Measurements from ENCODE around the gene AFAP1L1.

AFAP1L1 gene

DNA sequence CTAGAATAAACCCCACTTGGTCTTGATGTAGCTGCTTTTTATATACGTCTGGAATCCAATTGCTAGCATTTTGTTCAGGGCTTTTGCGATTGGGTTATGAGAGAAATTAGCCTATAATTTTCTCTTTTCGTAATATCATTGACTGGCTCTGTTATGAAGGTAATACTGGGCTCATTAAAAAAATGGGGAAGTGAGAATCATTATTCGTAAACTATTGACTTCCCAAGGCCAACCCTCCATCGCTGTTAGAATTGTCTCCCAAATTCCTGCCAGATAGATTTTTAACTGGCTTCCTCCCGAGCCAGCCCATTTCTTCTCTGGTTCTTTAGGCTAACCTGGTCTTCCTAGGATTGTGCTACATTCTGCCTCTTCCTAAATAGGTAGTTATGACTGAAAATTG lies 37.7 kb downstream of the AFAP1L1 start:
- no peak overlapping the region for H3K9ac ChIP-seq
- no peaks in the 10 kb centered on the region for H3K36me3 ChIP-seq (ENCODE audit: control insufficient read depth, insufficient read depth, low read length)
- no peaks in the 10 kb centered on the region for H3K9me3 ChIP-seq (ENCODE audit: control insufficient read depth, low read length)
- no peak overlapping the region for H2AFZ ChIP-seq
- H3K27me3 ChIP-seq (ENCODE audit: control insufficient read depth, insufficient read depth, low read length): no peaks in the 10 kb centered on the region
- no peak overlapping the region for H3K27ac ChIP-seq
- TF ChIP-seq, protein P1, sequence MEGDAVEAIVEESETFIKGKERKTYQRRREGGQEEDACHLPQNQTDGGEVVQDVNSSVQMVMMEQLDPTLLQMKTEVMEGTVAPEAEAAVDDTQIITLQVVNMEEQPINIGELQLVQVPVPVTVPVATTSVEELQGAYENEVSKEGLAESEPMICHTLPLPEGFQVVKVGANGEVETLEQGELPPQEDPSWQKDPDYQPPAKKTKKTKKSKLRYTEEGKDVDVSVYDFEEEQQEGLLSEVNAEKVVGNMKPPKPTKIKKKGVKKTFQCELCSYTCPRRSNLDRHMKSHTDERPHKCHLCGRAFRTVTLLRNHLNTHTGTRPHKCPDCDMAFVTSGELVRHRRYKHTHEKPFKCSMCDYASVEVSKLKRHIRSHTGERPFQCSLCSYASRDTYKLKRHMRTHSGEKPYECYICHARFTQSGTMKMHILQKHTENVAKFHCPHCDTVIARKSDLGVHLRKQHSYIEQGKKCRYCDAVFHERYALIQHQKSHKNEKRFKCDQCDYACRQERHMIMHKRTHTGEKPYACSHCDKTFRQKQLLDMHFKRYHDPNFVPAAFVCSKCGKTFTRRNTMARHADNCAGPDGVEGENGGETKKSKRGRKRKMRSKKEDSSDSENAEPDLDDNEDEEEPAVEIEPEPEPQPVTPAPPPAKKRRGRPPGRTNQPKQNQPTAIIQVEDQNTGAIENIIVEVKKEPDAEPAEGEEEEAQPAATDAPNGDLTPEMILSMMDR (IDR thresholded peaks at IDR 0.05): no peak
- no peaks in the 10 kb centered on the region for H3K79me2 ChIP-seq
- no peaks in the 10 kb centered on the region for H3K4me1 ChIP-seq
- H3K4me3 ChIP-seq (ENCODE audit: low read depth, low read length): no peak overlapping the region
- no peak overlapping the region for H3K4me2 ChIP-seq (ENCODE audit: low read length)

DNA sequence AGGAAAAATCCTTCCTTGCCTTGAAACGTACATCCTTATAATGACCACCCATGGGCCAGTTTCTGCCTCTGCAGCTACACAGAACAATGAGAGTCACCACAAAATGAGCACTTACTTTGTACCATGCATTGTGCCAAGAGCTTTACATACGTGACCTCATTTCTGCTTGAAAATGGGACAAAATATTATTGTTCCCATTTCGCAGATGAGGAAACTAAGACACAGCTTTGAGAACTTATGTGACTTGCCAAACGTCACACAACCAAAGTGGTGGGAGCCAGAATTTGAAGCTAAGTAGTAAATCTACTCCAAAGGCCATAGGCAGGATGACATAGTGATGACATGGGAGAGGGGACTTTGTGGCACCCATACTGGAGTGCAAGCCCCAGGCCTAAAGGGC lies 38.8 kb downstream of the AFAP1L1 start:
- H3K4me1 ChIP-seq: no peaks in the 10 kb centered on the region
- H3K36me3 ChIP-seq (ENCODE audit: control insufficient read depth, insufficient read depth, low read length): no peaks in the 10 kb centered on the region
- no peak overlapping the region for H2AFZ ChIP-seq
- H3K9me3 ChIP-seq (ENCODE audit: control insufficient read depth, low read length): no peaks in the 10 kb centered on the region
- H3K27me3 ChIP-seq (ENCODE audit: control insufficient read depth, insufficient read depth, low read length): no peaks in the 10 kb centered on the region
- TF ChIP-seq, protein P1 (IDR thresholded peaks at IDR 0.05): no peak
- H3K4me3 ChIP-seq (ENCODE audit: low read depth, low read length): no peak overlapping the region
- H3K27ac ChIP-seq: no peak overlapping the region
- H3K4me2 ChIP-seq (ENCODE audit: low read length): no peak overlapping the region
- H3K79me2 ChIP-seq: no peaks in the 10 kb centered on the region
- H3K9ac ChIP-seq: no peak overlapping the region

DNA sequence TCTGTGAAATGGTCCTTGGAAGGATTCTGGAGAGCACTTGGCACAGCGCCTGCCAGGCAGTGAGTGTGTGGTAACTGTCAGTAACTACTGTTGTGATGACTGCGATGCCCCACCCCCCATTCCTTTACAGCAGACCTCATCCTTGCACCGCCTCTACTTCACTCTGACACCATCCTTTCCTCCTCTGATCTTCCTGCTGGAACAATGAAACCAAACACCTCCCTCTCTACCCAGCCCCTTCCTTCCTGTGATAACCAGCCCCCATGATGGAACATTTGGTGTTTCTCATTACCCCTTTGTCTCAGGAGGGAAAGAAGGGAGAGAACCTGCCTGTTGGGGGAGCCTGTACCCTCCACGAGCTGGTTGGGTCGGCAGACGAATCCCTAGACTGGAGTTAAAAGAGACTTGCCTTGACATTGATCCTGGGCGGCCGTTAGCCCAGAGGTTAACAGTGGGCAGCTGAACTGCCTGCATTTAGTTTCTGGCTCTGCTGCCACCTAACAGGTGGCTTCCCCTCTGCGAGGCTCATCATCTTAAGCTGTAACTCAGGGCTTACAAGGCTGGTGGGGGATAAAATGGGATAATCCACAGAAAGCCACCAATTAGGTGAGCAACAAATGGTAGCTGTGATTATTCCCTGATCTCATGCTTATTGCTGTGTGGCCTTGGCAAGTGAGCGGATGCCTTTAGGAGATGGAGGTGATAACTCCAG lies 39.4 kb downstream of the AFAP1L1 start:
- H3K9ac ChIP-seq: no peak overlapping the region
- H3K4me3 ChIP-seq (ENCODE audit: low read depth, low read length): no peak overlapping the region
- H3K4me2 ChIP-seq (ENCODE audit: low read length): no peak overlapping the region
- H3K4me1 ChIP-seq: no peaks in the 10 kb centered on the region
- no peaks in the 10 kb centered on the region for H3K27me3 ChIP-seq (ENCODE audit: control insufficient read depth, insufficient read depth, low read length)
- no peaks in the 10 kb centered on the region for H3K36me3 ChIP-seq (ENCODE audit: control insufficient read depth, insufficient read depth, low read length)
- no peak overlapping the region for H2AFZ ChIP-seq
- H3K79me2 ChIP-seq: no peaks in the 10 kb centered on the region
- no peak overlapping the region for H3K27ac ChIP-seq
- TF ChIP-seq, protein P1 (IDR thresholded peaks at IDR 0.05): no peak
- no peaks in the 10 kb centered on the region for H3K9me3 ChIP-seq (ENCODE audit: control insufficient read depth, low read length)

DNA sequence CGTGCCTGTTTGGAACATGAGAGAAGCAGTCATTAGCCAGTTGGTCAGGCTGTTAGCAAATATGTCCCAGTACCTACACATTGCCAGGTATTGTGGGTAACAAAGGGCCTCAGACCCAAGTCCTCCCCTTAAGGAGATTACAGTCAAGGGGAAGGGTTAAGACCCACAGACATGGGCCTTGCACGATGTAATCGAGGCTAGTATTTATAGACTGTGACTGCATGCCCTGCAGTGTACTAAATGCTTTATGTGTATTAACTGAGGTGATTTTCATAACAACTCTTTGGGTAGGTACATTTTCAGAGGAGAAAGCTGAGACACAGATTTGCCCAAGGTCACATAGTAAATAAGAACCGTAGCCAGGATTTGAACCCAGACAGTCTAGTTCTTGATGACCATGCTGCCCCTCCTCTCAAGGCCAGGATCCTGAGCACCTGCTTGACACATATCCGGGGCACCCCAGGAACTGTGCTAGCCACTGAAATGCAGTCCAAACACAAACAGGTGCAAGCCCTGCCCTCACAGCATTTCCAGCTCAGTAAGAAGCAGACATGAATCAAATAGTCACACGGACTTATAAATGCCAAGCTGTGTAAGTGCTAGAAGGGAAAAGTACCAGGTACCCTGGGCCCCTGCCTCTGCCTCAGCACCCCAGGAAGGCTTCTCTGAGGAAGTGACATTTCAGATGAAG lies 41.6 kb downstream of the AFAP1L1 start:
- H3K27me3 ChIP-seq (ENCODE audit: control insufficient read depth, insufficient read depth, low read length): no peaks in the 10 kb centered on the region
- H3K27ac ChIP-seq: no peak overlapping the region
- H3K9ac ChIP-seq: no peak overlapping the region
- no peak overlapping the region for H3K4me2 ChIP-seq (ENCODE audit: low read length)
- no peaks in the 10 kb centered on the region for H3K79me2 ChIP-seq
- no peaks in the 10 kb centered on the region for H3K9me3 ChIP-seq (ENCODE audit: control insufficient read depth, low read length)
- H3K4me1 ChIP-seq: peaks cover 4% of the 10 kb centered on the region
- no peaks in the 10 kb centered on the region for H3K36me3 ChIP-seq (ENCODE audit: control insufficient read depth, insufficient read depth, low read length)
- H3K4me3 ChIP-seq (ENCODE audit: low read depth, low read length): no peak overlapping the region
- TF ChIP-seq, protein P1 (IDR thresholded peaks at IDR 0.05): no peak
- no peak overlapping the region for H2AFZ ChIP-seq
